Skeletal muscle satellite cell (primary cell): ENCODE measurements around the gene PYM1.
A peak's percentile ranks its signal among the peaks of the same experiment; 100 is the strongest.
"Not testable (repeated sequence)": the region's sequence is repeated elsewhere in the genome, so short reads cannot be mapped to it uniquely, and the experiment has no call there.

Experiments
- H3K27me3 ChIP-seq: 2 replicates; pipeline ENCODE4 v1.7.0; 2013; ENCODE audit warnings: low read length; ENCODE audit not compliant: control insufficient read depth, insufficient read depth
- H3K36me3 ChIP-seq: 2 replicates; pipeline ENCODE4 v1.7.0; 2013; ENCODE audit warnings: mild to moderate bottlenecking, control low read depth, low read length; ENCODE audit not compliant: insufficient read depth
- H3K4me1 ChIP-seq: 2 replicates; pipeline ENCODE4 v1.7.0; 2013; ENCODE audit warnings: low read length; ENCODE audit not compliant: control insufficient read depth, insufficient read depth
- H3K4me2 ChIP-seq: 2 replicates; pipeline ENCODE4 v1.7.0; 2013; ENCODE audit warnings: mild to moderate bottlenecking, low read length
- H3K4me3 ChIP-seq: 2 replicates; pipeline ENCODE4 v1.7.0; 2013; ENCODE audit warnings: low read length
- H3K9ac ChIP-seq: 2 replicates; pipeline ENCODE4 v1.7.0; 2013; ENCODE audit warnings: mild to moderate bottlenecking, low read depth, low read length, moderate library complexity
- H3K9me3 ChIP-seq: replicated peaks from 2 replicates; pipeline ENCODE4 v1.7.0; 2013; ENCODE audit warnings: mild to moderate bottlenecking, control low read depth, low read length

Gene PYM1

GRCh38 chr12:55899082-55899481, 28.6 kb downstream of the PYM1 start:
- Histone ChIP-seq H3K27me3 (no peaks in the 10 kb centered on the region), H3K4me2 (no peak overlapping the region), H3K4me3 (no peak overlapping the region), H3K9me3 (no peaks in the 10 kb centered on the region), H3K4me1 (peaks cover 7% of the 10 kb centered on the region), H3K36me3 (peaks cover 18% of the 10 kb centered on the region), H3K9ac (peak overlapping the region; percentile 1)

GRCh38 chr12:55893723-55894122, 34.0 kb downstream of the PYM1 start:
- no peaks in the 10 kb centered on the region for H3K36me3 ChIP-seq
- H3K9ac ChIP-seq = no peak overlapping the region
- H3K4me3 ChIP-seq = no peak overlapping the region
- no peaks in the 10 kb centered on the region for H3K27me3 ChIP-seq
- H3K9me3 ChIP-seq = no peaks in the 10 kb centered on the region
- H3K4me2 ChIP-seq = no peak overlapping the region
- no peaks in the 10 kb centered on the region for H3K4me1 ChIP-seq

- Histone ChIP-seq H3K27me3 (no peaks in the 10 kb centered on the region), H3K9me3 (no peaks in the 10 kb centered on the region), H3K9ac (no peak overlapping the region), H3K4me1 (no peaks in the 10 kb centered on the region), H3K4me2 (no peak overlapping the region), H3K4me3 (no peak overlapping the region), H3K36me3 (no peaks in the 10 kb centered on the region)
Measured at GRCh38 chr12:55891310-55891709, 36.4 kb downstream of the PYM1 start.

DNA sequence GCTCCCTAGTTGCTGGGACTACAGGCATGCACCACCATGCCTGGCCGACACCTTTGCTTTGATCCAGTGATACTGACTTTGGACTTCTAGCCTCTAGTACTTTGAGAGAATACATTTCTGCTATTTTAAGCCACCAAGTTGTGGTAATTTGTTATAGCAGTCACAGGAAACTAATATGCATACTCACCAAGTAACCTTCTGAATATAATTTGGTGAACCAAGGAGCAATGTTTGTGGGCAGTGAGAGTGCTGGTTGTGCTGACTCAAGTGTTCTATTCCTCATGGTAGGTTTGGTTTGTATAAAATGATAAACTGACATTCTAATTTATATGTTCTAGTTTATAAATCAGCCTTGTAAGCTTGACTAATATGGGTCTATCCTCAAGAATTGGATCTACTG, 42.6 kb downstream of the PYM1 start:
- Histone ChIP-seq H3K4me1 (no peaks in the 10 kb centered on the region), H3K4me2 (no peak overlapping the region), H3K9me3 (no peaks in the 10 kb centered on the region), H3K36me3 (no peaks in the 10 kb centered on the region), H3K9ac (no peak overlapping the region), H3K27me3 (no peaks in the 10 kb centered on the region), H3K4me3 (no peak overlapping the region)

DNA sequence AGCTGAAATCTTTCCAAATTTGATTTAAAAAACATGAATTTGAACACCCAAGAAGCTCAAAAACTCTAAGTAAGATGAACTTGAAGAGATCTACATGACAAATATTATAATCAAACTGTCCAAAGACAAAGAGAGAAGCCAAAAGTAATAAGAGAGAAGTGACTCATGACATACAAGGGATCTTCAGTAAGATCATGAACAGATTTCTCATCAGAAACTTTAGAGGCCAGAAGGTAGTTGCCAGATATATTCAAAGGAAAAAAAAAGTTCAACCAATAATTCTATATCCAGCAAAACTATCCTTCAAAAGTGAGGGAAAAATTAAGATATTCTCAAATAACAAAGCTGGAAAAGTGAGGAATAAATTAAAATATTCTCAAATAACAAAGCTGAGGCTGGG, 49.9 kb downstream of the PYM1 start:
- Histone ChIP-seq H3K4me1 (no peaks in the 10 kb centered on the region), H3K9me3 (no peaks in the 10 kb centered on the region), H3K4me3 (no peak overlapping the region), H3K4me2 (no peak overlapping the region), H3K36me3 (no peaks in the 10 kb centered on the region), H3K9ac (no peak overlapping the region), H3K27me3 (no peaks in the 10 kb centered on the region)

DNA sequence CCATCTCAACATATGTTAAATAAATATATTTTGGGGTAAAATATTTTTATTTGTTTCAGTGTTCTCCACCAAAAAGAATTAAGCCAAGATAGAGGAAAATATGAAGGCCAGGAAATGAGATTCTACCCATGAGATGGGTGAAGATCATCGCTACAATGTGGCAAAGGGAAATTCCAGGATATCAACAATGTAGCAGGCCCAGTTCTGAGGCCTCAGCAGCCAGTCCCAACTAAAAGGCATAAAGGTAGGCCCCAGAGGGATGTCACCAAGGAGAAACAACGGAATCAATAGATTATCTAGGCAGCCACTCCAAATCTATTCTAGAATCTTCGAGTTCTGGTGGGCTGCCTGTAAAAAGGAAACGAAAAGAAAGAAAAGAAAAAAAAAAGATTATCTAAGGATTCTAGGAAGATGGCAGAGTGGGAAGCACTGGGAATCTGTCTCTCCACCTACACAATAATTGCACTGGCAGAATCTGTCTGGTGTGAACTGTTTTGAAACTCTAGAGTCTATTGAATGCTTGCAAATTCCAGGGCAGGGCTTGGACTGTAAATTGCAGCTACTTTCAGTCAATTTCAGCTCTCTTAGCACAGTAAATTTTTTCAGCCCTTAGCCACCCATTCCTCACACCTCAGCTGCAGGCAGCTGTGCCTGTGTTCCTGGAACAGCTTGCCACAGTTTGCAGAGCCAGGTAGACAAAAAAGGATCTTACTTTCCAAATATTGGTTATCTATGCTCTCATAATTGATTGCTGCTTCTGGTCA, 51.8 kb downstream of the PYM1 start:
- Histone ChIP-seq H3K4me2 (no peak overlapping the region), H3K4me1 (no peaks in the 10 kb centered on the region), H3K9ac (no peak overlapping the region), H3K9me3 (no peaks in the 10 kb centered on the region), H3K4me3 (no peak overlapping the region), H3K36me3 (no peaks in the 10 kb centered on the region), H3K27me3 (no peaks in the 10 kb centered on the region)

GRCh38 chr12:55874443-55874842, 53.3 kb downstream of the PYM1 start:
- Histone ChIP-seq H3K4me3 (no peak overlapping the region), H3K4me2 (no peak overlapping the region), H3K27me3 (no peaks in the 10 kb centered on the region), H3K9me3 (no peaks in the 10 kb centered on the region), H3K4me1 (no peaks in the 10 kb centered on the region), H3K9ac (no peak overlapping the region), H3K36me3 (no peaks in the 10 kb centered on the region)

GRCh38 chr12:55866454-55867004, 61.2 kb downstream of the PYM1 start:
- not testable (repeated sequence) for H3K36me3 ChIP-seq, H3K4me3 ChIP-seq, H3K4me2 ChIP-seq, H3K4me1 ChIP-seq, H3K27me3 ChIP-seq, H3K9me3 ChIP-seq, H3K9ac ChIP-seq

DNA sequence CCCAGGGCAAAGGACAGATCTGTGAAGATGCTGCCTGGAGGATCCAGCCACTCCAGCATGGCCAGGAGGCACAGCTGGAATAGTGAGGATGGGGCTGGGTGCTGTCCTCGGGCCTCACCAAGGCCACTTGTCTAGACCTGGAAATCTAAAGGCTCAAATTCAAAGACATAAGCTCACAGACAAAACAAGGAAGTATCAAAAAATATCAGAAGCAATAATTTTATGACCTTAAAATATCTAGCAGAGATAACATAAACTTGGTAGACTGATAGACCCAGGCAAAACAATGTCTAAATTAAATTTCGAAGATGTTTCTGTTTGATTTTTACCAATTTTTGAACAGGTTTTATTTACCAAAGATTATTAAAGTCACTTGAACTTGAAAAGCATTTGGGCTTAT, 62.4 kb downstream of the PYM1 start:
- Histone ChIP-seq H3K27me3 (no peaks in the 10 kb centered on the region), H3K4me1 (no peaks in the 10 kb centered on the region), H3K4me3 (no peak overlapping the region), H3K9me3 (no peaks in the 10 kb centered on the region), H3K9ac (no peak overlapping the region), H3K36me3 (no peaks in the 10 kb centered on the region), H3K4me2 (no peak overlapping the region)

DNA sequence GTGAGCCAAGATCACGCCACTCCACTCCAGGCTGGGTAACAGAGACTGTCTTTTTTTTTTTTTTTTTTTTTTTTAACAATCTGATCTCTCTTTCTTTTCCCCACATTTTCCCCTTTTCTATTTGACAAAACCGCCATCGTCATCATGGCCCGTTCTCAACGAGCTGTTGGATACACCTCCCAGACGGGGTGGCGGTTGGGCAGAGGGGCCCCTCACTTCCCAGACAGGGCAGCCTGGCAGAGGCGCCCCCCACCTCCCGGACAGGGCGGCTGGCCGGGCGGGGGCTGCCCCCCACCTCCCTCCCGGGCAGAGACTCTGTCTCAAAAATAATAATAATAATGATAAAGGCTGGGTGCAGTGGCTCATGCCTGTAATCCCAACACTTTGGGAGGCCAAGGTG, 64.8 kb downstream of the PYM1 start:
- not testable (repeated sequence) for H3K4me1 ChIP-seq, H3K36me3 ChIP-seq, H3K9me3 ChIP-seq, H3K9ac ChIP-seq, H3K27me3 ChIP-seq, H3K4me3 ChIP-seq, H3K4me2 ChIP-seq

- H3K9me3 ChIP-seq = no peaks in the 10 kb centered on the region
- no peaks in the 10 kb centered on the region for H3K36me3 ChIP-seq
- no peak overlapping the region for H3K9ac ChIP-seq
- H3K4me3 ChIP-seq = no peak overlapping the region
- H3K4me1 ChIP-seq = no peaks in the 10 kb centered on the region
- H3K27me3 ChIP-seq = no peaks in the 10 kb centered on the region
- H3K4me2 ChIP-seq = no peak overlapping the region
Measured at GRCh38 chr12:55862286-55862685, 65.4 kb downstream of the PYM1 start.

GRCh38 chr12:55861871-55862270, 65.8 kb downstream of the PYM1 start:
- H3K4me1 ChIP-seq = no peaks in the 10 kb centered on the region
- H3K4me2 ChIP-seq = no peak overlapping the region
- no peaks in the 10 kb centered on the region for H3K9me3 ChIP-seq
- H3K27me3 ChIP-seq = no peaks in the 10 kb centered on the region
- H3K9ac ChIP-seq = no peak overlapping the region
- H3K36me3 ChIP-seq = no peaks in the 10 kb centered on the region
- no peak overlapping the region for H3K4me3 ChIP-seq
